Heart right ventricle (tissue), 16 donors: ENCODE measurements around the gene CHN2. TPM values are rescaled to one million over a fixed set of nuclear protein-coding genes. Genes with fewer than 3 reads are reported as not detected.

Experiments
- ATAC-seq, 8 donors: fragments of 200-7000 bp; cut with Tn5 transposase; one replicate each; pipeline ENCODE4 v1.9.1; 2020; ENCODE audit warnings: mild to moderate bottlenecking in 8 of 8, moderate library complexity in 8 of 8, moderate number of reproducible peaks in 1 of 8
- DNase-seq, 2 donors: peaks; one replicate each; pipeline ENCODE4 v3.0.0-alpha.2; 2020
- H3K27ac ChIP-seq, 10 donors: fragments of 200-600 bp; sonication (generic) in 2 of 10; one replicate each; pipeline versions ENCODE4 v1.5.0 to v1.8.0; 2020 to 2022; ENCODE audit warnings: mild to moderate bottlenecking in 3 of 10
- H3K27me3 ChIP-seq, 7 donors: fragments of 200-600 bp; one replicate each; pipeline ENCODE4 v1.8.0; 2021 to 2022; ENCODE audit warnings: mild to moderate bottlenecking in 2 of 7
- H3K36me3 ChIP-seq, 9 donors: fragments of 200-600 bp; sonication (generic) in 1 of 9; one replicate each; pipeline versions ENCODE4 v1.5.0 to v1.8.0; 2020 to 2022; ENCODE audit warnings: mild to moderate bottlenecking in 2 of 9
- H3K4me1 ChIP-seq, 9 donors: fragments of 200-600 bp; sonication (generic) in 1 of 9; one replicate each; pipeline versions ENCODE4 v1.5.0 to v1.8.0; 2020 to 2022; ENCODE audit warnings: mild to moderate bottlenecking in 4 of 9
- H3K4me3 ChIP-seq, 10 donors: fragments of 200-600 bp; sonication (generic) in 2 of 10; one replicate each; pipeline versions ENCODE4 v1.5.0 to v1.8.0; 2020 to 2022; ENCODE audit warnings: mild to moderate bottlenecking in 7 of 10, moderate library complexity in 2 of 10
- H3K9me3 ChIP-seq, 11 donors: fragments of 200-600 bp in 10 of 11; sonication (generic) in 2 of 11; one replicate each; pipeline versions ENCODE4 v1.5.0 to v1.8.0; 2013 to 2022; ENCODE audit warnings: mild to moderate bottlenecking in 2 of 11, control low read depth in 1 of 11, moderate library complexity in 1 of 11
- whole genome bisulfite sequencing, 2 donors: extraction: QIAGEN DNeasy Blood & Tissue Kit; methylation state at CpG; one replicate each; pipeline ENCODE4 v1.1.7; 2013; ENCODE audit warnings: inconsistent platforms in 1 of 2; 5-methylcytosine and 5-hydroxymethylcytosine counted together
- intact Hi-C, 10 donors: fragments of 100-400 bp; cut with DNase I; formaldehyde crosslinking; loops; one replicate each; pipeline versions ENCODE4 v1.11.1 to v1.14.2; 2022
- polyA plus RNA-seq, 2 donors: library from polyadenylated mRNA; stranded (reverse); fragments of 200-250 nt; gene quantifications; one replicate each; pipeline ENCODE4 v1.2.3, GENCODE V29; 2013
- total RNA-seq, 10 donors: library from RNA; stranded (reverse); fragmentation: NEBNext Ultra II Directional in 3 of 10; extraction: Animal tissue kit (Norgen Biotek cat#: 25700) in 3 of 10; gene quantifications; one replicate each; pipeline versions ENCODE4 v1.2.1 to v1.2.4, GENCODE V29; 2021 to 2023
- TF ChIP-seq, protein P1 (sequence below), 9 donors: fragments of 200-600 bp; sonication (generic) in 2 of 9; IDR thresholded peaks; one replicate each; pipeline versions ENCODE4 v1.5.0 to v1.8.0; 2021 to 2022; ENCODE audit warnings: antibody characterized with exemption in 9 of 9, mild to moderate bottlenecking in 5 of 9, moderate library complexity in 1 of 9
- donor health status: Arrhythmogenic right ventricular cardiomyopathy.
- donor health status: ischemic (EF 13 %, LVEDD 7.1; RV severe dilation, severe dysfunction).
- donor health status: healthy with polysubstance abuse.
- donor health status: DM: no; HTN: yes; CAD: no.
- donor health status: DM: no; HTN: no; CAD: no.
- donor health status: ischemic (EF 25% LVEDD 6.9; RV normal size, moderate dysfunction).
- donor health status: ischemic (EF 25% LVEDD 5.7; RV mildly dilated, moderate dysfunction).
- donor health status: healthy.
- donor health status: DM: yes; HTN: yes; CAD: no.
- donor health status: Ischemic cardiomyopathy.
- donor health status: ischemic (EF 35%, LVEDD 5.7; RV mildly dilated, moderate dysfunction).
- donor health status: nonischemic (EF 11% LVEDD 7.7; RV severe dilation, severe dysfunction).
- donor health status: DM: yes; HTN: yes; CAD: no.
- donor health status: PGD.
- donor health status: ischemic (EF 29% LVEDD 5.4; RV normal size, mild dysfunction).
- donor health status: nonischemic (EF 23%, LVEDD 6.1; RV moderate dilation, normal function).

Gene CHN2
- total and polyA plus RNA-seq, 12 donors: 5.9 to 54.9 (median 22.6) TPM

DNA sequence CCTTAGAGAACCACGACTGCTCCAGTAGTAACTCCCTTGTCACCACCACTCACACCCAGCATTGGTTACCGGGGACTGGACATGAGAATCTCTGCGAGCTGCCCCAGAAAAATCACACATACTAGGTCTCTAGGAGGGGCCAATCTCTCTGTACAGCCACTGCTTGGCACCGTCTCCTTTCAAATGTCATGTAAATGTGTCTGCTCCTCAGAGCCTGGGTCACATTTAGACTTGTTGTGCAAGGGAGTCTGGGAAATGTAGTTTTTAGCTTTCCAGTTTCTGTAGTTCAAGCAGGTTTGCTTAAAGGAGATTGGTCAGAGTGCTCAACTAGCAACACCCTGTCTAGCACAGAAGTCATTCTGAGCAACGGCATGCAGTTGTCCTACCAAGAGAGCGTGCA is 60.0 kb downstream of the CHN2 start:
- peaks cover 0 to 48% (median 23%) of the 10 kb centered on the region in 9 donors for H3K4me1 ChIP-seq
- H3K27ac ChIP-seq: peak overlapping the region in 3 of 10 donors; percentile 21 to 35 (median 24)
- 75 to 81% methylated on average over 6 of the region's 6 CpGs for WGBS, 2 donors
- no peaks in the 10 kb centered on the region for H3K36me3 ChIP-seq
- no peak overlapping the region for H3K4me3 ChIP-seq
- DNase-seq (no peak), ATAC-seq (peak; percentile 34 to 79 (median 46))
- H3K9me3 ChIP-seq: no peaks in the 10 kb centered on the region
- no peaks in the 10 kb centered on the region for H3K27me3 ChIP-seq
- intact Hi-C loops: no loop called here
- TF ChIP-seq, protein P1, sequence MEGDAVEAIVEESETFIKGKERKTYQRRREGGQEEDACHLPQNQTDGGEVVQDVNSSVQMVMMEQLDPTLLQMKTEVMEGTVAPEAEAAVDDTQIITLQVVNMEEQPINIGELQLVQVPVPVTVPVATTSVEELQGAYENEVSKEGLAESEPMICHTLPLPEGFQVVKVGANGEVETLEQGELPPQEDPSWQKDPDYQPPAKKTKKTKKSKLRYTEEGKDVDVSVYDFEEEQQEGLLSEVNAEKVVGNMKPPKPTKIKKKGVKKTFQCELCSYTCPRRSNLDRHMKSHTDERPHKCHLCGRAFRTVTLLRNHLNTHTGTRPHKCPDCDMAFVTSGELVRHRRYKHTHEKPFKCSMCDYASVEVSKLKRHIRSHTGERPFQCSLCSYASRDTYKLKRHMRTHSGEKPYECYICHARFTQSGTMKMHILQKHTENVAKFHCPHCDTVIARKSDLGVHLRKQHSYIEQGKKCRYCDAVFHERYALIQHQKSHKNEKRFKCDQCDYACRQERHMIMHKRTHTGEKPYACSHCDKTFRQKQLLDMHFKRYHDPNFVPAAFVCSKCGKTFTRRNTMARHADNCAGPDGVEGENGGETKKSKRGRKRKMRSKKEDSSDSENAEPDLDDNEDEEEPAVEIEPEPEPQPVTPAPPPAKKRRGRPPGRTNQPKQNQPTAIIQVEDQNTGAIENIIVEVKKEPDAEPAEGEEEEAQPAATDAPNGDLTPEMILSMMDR (IDR thresholded peaks at IDR 0.05): no peak

DNA sequence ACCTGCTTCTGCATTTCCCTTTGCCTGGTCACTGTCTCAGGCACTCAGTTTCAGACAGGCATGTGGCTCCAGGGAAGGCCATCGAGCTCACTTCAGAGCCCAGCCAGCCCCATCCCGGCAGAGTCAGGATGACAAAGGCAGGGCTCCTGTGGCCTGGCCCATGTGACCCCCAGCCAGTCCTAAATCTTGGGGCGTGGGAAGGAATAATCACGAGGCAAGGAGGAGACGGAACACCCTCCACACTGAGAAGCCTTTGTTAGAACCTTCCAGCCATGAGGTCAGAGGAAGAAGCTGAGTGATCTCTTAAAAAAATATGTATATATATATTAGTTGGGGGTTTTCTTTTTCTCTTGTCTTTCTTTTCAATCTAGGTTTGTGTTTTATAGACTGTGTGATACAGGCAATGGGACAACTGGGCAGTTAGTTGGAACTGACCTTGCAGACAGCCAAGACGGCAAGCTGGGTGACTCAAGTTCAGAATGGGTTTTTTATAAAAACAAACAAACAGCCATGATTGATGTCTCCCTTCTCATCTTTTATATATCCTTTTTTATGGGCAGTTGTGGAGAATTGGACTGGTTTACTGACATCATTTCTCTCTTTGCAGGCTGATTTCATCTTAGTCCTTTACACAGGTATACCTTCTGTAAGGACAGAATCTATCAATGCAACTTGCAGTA is 60.8 kb downstream of the CHN2 start:
- ATAC-seq (peak; percentile 36 to 76 (median 53)), DNase-seq (no peak)
- Histone ChIP-seq H3K27ac (peak overlapping the region in 3 of 10 donors; percentile 21 to 35 (median 24)), H3K4me3 (no peak overlapping the region), H3K9me3 (no peaks in the 10 kb centered on the region), H3K27me3 (no peaks in the 10 kb centered on the region), H3K36me3 (no peaks in the 10 kb centered on the region), H3K4me1 (peaks cover 0 to 41% (median 19%) of the 10 kb centered on the region in 9 donors)
- intact Hi-C loops: no loop called here
- TF ChIP-seq, protein P1 (IDR thresholded peaks at IDR 0.05): no peak
- 58 to 63% methylated on average over 6 of the region's 6 CpGs for WGBS, 2 donors

DNA sequence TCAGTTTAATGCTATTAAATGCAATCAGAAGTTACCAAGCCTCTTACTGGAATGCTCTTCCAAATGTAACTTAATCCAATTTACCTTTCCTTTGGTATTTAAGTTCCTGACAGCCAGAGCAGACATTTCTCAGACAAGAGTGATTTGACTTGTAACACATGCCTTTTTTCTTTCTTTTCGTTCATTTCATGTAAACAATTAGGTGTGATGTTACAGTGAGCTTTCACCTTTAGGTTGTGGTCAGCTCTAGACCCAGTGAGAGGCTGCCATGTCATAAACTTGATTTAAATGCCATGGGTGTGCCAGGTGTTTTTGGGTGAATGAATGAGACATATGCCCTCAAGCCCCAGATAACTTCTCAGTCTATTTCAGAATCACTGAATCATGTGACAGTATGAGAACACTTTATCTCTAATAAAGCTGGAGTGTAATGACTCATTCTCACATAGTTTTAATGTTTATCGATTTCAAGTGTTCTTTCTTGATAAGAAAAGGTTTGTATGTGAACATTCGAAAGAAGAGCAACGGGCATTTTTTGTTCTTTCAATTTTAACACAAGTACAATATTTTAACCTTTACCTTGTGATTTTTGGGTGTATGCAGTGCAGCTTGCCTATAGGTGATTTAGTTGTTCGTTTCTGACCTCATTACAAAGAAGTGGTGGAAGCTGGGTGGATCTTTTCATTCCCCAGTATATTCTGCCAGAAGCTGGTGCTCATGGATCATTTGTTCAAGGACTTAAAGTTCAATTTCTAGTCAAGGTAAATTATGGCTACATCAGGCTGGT is 61.5 kb downstream of the CHN2 start:
- ATAC-seq (peak in 5 of 8 donors; percentile 55 to 75 (median 70)), DNase-seq (no peak)
- Histone ChIP-seq H3K36me3 (no peaks in the 10 kb centered on the region), H3K9me3 (no peaks in the 10 kb centered on the region), H3K27me3 (no peaks in the 10 kb centered on the region), H3K27ac (peak overlapping the region in 2 of 10 donors; percentile 19 to 35), H3K4me3 (no peak overlapping the region), H3K4me1 (peaks cover 0 to 34% (median 16%) of the 10 kb centered on the region in 9 donors)
- intact Hi-C loops: no loop called here
- TF ChIP-seq, protein P1 (IDR thresholded peaks at IDR 0.05): no peak
- 28 to 52% methylated on average over 5 of the region's 5 CpGs for WGBS, 2 donors

DNA sequence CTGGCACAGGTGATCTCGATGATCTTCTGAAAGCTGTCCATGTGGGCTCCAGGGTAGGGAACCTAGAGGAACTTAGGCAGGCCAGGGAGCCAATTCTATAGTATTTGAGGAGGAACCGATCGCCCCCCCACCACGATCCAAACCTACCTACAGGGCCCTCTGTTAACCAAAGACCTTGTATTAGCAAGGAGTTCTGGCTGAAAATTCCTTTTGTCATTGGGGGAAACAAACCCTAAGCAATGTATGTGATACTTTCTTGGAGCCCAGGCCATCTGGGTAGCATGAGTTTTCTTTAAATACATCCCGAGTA is 62.1 kb downstream of the CHN2 start:
- Histone ChIP-seq H3K27me3 (no peaks in the 10 kb centered on the region), H3K36me3 (no peaks in the 10 kb centered on the region), H3K9me3 (no peaks in the 10 kb centered on the region), H3K27ac (peak overlapping the region in 1 of 10 donors; percentile 19), H3K4me3 (no peak overlapping the region), H3K4me1 (peaks cover 0 to 34% (median 16%) of the 10 kb centered on the region in 9 donors)
- ATAC-seq (no peak), DNase-seq (no peak)
- intact Hi-C loops: no loop called here
- TF ChIP-seq, protein P1 (IDR thresholded peaks at IDR 0.05): no peak
- 92 to 94% methylated on average over 5 of the region's 5 CpGs for WGBS, 2 donors
